Lung (tissue), 12 donors: ENCODE data around the gene ZNF318. TPM values are rescaled to one million over a fixed set of nuclear protein-coding genes. Genes with fewer than 3 reads are reported as not detected.
"Not testable (repeated sequence)": the region's sequence is repeated elsewhere in the genome, so short reads cannot be mapped to it uniquely, and the experiment has no call there.

Experiments used
- ATAC-seq: fragments of 200-7000 bp; cut with Tn5 transposase; one replicate; pipeline ENCODE4 v1.9.1; 2020; ENCODE audit warnings: moderate number of reproducible peaks; ENCODE audit not compliant: insufficient read depth, low FRiP score
- DNase-seq, 3 donors: peaks; one replicate each; pipeline ENCODE4 v3.0.0-alpha.2; 2013 to 2017
- H3K27ac ChIP-seq, 2 donors: one replicate each; pipeline ENCODE4 v1.5.1; 2013; ENCODE audit warnings: mild to moderate bottlenecking in 2 of 2, moderate library complexity in 2 of 2, control low read depth in 1 of 2, inconsistent platforms in 1 of 2, low read depth in 1 of 2, low read length in 1 of 2
- H3K27me3 ChIP-seq, 3 donors: one replicate each; pipeline ENCODE4 v1.5.1; 2013; ENCODE audit warnings: low read length in 2 of 3; ENCODE audit not compliant: control insufficient read depth in 3 of 3, insufficient read depth in 3 of 3
- H3K36me3 ChIP-seq, 4 donors: one replicate each; pipeline ENCODE4 v1.5.1; 2013; ENCODE audit warnings: low read length in 4 of 4, mild to moderate bottlenecking in 1 of 4, moderate library complexity in 1 of 4; ENCODE audit not compliant: control insufficient read depth in 4 of 4, insufficient read depth in 4 of 4
- H3K4me1 ChIP-seq, 5 donors: one replicate each; pipeline ENCODE4 v1.5.1; 2013; ENCODE audit warnings: low read length in 5 of 5, mild to moderate bottlenecking in 2 of 5, moderate library complexity in 1 of 5; ENCODE audit not compliant: control insufficient read depth in 5 of 5, insufficient read depth in 5 of 5
- H3K4me3 ChIP-seq: one replicate; pipeline ENCODE4 v1.5.1; 2013; ENCODE audit warnings: mild to moderate bottlenecking, control low read depth, moderate library complexity
- H3K9ac ChIP-seq, 2 donors: one replicate each; pipeline ENCODE4 v1.5.1; 2013; ENCODE audit warnings: low read length in 2 of 2, control low read depth in 1 of 2; ENCODE audit not compliant: insufficient read depth in 1 of 2
- H3K9me3 ChIP-seq, 4 donors: one replicate each; pipeline ENCODE4 v1.5.1; 2013; ENCODE audit warnings: low read length in 3 of 4, mild to moderate bottlenecking in 1 of 4, moderate library complexity in 1 of 4; ENCODE audit not compliant: control insufficient read depth in 4 of 4, insufficient read depth in 3 of 4
- WGBS, 2 donors: extraction: QIAGEN DNeasy Blood & Tissue Kit; methylation state at CpG; one replicate each; pipeline ENCODE4 v1.1.7; 2013; 5-methylcytosine and 5-hydroxymethylcytosine counted together
- polyA plus RNA-seq, 2 donors: library from polyadenylated mRNA; stranded (reverse); fragments of 200-250 nt; gene quantifications; one replicate each; pipeline ENCODE4 v1.2.1, GENCODE V29; 2013
- total RNA-seq, 2 donors: library from RNA; depleted of rRNA in 1 of 2; stranded (reverse); fragments of >200 nt in 1 of 2; gene quantifications; one replicate each; pipeline ENCODE4 v1.2.1, GENCODE V29; 2014 to 2021
- TF ChIP-seq, protein P1 (sequence below): IDR thresholded peaks from 2 replicates; pipeline ENCODE4 v1.5.1; 2012; ENCODE audit warnings: mild to moderate bottlenecking; ENCODE audit errors: control extremely low read depth, extremely low read depth
- donor health status: control.
- donor health status: control.
- donor health status: Bipolar disorder and iron deficiency.
- donor health status: healthy.
- donor health status: DM: yes; HTN: yes; CAD: no.

Gene ZNF318
- total and polyA plus RNA-seq, 4 donors, result 4.1 to 20.5 (median 8.8) TPM

DNA sequence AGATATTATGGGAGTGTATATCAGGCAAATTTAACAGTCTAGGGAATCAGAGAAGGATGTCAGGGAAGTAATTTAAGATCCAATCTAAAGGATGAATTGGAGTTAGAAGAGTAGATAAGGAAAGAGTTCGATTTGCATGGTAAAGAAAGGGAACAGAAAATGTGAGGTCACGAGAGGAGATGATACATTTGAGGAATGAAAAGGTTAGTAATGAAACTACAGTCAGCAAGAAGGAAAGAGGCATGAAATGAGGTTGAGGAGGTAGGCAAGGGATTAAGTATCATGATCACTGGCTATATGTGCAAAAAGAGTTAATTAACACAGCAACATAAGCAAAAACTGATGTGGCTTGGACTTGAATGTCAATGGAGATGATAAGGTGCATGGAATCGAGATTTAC lies 22.4 kb downstream of the ZNF318 start:
- DNase-seq (no peak), ATAC-seq (no peak)
- peaks cover 0 to 1% (median 0%) of the 10 kb centered on the region in 4 donors for H3K9me3 ChIP-seq
- H3K27ac ChIP-seq, result no peak overlapping the region
- peaks cover 11 to 35% (median 22%) of the 10 kb centered on the region in 4 donors for H3K36me3 ChIP-seq
- no peaks in the 10 kb centered on the region for H3K27me3 ChIP-seq
- TF ChIP-seq, protein P1, sequence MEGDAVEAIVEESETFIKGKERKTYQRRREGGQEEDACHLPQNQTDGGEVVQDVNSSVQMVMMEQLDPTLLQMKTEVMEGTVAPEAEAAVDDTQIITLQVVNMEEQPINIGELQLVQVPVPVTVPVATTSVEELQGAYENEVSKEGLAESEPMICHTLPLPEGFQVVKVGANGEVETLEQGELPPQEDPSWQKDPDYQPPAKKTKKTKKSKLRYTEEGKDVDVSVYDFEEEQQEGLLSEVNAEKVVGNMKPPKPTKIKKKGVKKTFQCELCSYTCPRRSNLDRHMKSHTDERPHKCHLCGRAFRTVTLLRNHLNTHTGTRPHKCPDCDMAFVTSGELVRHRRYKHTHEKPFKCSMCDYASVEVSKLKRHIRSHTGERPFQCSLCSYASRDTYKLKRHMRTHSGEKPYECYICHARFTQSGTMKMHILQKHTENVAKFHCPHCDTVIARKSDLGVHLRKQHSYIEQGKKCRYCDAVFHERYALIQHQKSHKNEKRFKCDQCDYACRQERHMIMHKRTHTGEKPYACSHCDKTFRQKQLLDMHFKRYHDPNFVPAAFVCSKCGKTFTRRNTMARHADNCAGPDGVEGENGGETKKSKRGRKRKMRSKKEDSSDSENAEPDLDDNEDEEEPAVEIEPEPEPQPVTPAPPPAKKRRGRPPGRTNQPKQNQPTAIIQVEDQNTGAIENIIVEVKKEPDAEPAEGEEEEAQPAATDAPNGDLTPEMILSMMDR, result no peak
- H3K9ac ChIP-seq, result no peak overlapping the region
- H3K4me1 ChIP-seq, result no peaks in the 10 kb centered on the region
- 80 to 90% methylated on average over 3 of the region's 3 CpGs for WGBS, 2 donors
- no peak overlapping the region for H3K4me3 ChIP-seq

DNA sequence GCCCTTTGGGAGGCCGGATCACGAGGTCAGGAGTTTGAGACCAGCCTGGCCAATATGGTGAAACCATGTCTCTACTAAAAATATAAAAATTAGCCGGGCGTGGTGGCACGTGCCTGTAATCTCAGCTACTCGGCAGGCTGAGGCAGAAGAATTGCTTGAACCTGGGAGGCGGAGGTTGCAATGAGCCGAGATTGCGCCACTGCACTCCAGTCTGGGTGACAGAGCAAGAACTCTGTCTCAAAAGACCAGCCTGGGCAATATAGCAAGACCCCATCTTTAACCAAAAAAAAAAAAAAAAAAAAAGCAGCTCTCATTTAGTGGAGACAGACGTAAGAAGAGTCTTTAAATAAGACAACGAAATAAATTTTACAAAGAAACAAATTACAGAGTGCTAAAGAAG lies 23.2 kb downstream of the ZNF318 start:
- not testable (repeated sequence) for H3K27me3 ChIP-seq, H3K4me3 ChIP-seq, H3K27ac ChIP-seq

DNA sequence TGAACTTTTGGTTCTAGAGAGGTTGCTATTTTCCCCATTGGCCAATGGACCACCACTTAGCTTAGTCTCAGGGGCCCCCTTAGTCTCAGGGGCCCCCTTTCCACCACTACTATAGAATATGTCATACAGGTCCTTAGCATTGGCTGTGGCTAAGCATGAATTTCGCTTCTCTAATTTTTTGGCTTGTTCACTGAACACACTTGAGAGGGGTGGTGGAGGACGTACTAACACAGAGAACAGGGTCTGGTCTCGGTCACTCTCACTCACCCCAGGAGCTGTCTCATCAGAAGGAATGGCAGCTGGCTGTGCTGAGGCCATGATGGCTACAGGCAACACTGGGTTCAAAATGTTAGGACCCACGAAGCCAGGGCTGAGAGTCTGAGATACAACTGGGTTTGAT lies 30.3 kb downstream of the ZNF318 start:
- 94 to 100% methylated on average over 4 of the region's 4 CpGs for WGBS, 2 donors
- TF ChIP-seq, protein P1, result no peak
- H3K9me3 ChIP-seq, result no peaks in the 10 kb centered on the region
- DNase-seq (no peak), ATAC-seq (no peak)
- H3K27ac ChIP-seq, result no peak overlapping the region
- no peaks in the 10 kb centered on the region for H3K27me3 ChIP-seq
- H3K4me1 ChIP-seq, result peaks cover 0 to 4% (median 0%) of the 10 kb centered on the region in 5 donors
- H3K4me3 ChIP-seq, result no peak overlapping the region
- no peak overlapping the region for H3K9ac ChIP-seq
- H3K36me3 ChIP-seq, result peaks cover 23 to 52% (median 27%) of the 10 kb centered on the region in 4 donors

More for the DNA sequence above, 23.2 kb downstream of the ZNF318 start:
- not testable (repeated sequence) for DNase-seq, H3K9ac ChIP-seq, ATAC-seq, H3K9me3 ChIP-seq, H3K4me1 ChIP-seq
- H3K36me3 ChIP-seq, result peaks cover 11 to 40% (median 25%) of the 10 kb centered on the region in 4 donors
- 88 to 97% methylated on average over 11 of the region's 11 CpGs for WGBS, 2 donors

DNA sequence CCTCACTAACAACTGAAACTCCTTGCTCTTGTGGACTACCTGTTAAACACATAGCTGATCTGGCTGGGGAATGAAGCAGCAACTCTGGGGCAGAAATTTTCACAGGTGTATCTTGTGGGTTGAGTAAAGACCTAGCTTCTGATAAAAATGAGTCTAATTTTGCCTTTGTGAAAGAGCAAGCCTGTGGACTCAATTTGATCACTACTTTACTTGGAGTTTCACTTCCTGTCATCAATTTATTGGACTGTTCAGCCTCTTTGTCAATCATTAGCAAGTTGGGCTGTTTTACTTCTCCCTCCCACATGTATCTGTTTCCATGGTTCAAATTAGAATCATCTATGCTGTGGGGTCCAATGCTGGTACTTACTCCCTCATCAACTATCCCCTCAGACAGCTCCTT lies 31.2 kb downstream of the ZNF318 start:
- Histone ChIP-seq H3K27me3 (no peaks in the 10 kb centered on the region), H3K36me3 (peaks cover 22 to 48% (median 25%) of the 10 kb centered on the region in 4 donors), H3K9me3 (no peaks in the 10 kb centered on the region), H3K9ac (no peak overlapping the region), H3K4me1 (peaks cover 0 to 4% (median 0%) of the 10 kb centered on the region in 5 donors), H3K27ac (no peak overlapping the region), H3K4me3 (no peak overlapping the region)
- TF ChIP-seq, protein P1, result no peak
- ATAC-seq (no peak), DNase-seq (no peak)
